ENCODE data around the gene CCR9. TPM values are rescaled to one million over a fixed set of nuclear protein-coding genes. Genes with fewer than 3 reads are reported as not detected.

CCR9 gene
- total and polyA plus RNA-seq, 5 experiments from 2014 or later, result 0.33 to 2.0 (median 1.2) TPM; not detected in 1

DNA sequence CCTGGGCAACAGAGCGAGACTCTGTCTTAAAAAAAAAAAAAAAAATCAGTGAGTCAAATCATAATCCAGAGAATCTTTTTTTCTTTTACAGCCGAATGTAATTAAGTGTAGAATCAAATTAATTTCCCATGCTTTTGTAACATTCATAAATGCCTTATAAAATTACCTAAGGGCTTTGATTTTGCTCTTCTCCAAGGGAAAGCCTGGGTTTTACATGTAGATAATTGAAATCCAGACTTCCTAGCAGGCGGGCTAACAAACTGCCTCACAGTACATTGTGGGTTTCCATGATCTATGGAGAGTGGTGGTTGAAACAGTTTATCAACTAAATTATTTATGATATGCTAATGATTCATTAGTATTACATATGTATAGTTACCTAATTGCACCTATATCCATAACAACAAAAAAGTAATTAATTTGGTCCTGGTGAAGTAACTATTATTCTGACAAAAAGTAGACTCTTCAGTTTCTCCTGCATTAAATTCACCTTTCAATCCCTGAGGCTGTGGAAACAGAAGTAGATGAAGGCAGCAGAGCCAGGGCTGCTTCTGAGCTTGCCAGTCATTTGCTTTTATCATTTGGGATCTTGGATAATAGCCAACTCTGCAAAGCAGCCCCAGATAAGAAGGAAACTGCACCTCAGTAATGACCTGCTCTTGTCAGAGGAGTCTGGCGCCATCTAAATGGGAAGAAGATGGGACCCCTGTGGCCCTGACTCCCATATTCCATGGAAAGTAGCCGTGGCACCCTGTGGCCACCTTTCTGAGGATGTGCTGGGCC, 9.5 kb downstream of the CCR9 start:
- H3K4me3 Mint-ChIP-seq, result no peak overlapping the region
- H3K4me1 Mint-ChIP-seq, result peaks cover 16 to 48% (median 36%) of the 10 kb centered on the region in 4 donors
- ATAC-seq (no peak), DNase-seq (no peak)
- no peaks in the 10 kb centered on the region for H3K9me3 Mint-ChIP-seq
- POLR2A ChIA-PET, result interaction anchor here (0.6 kb wide), 1 partner anchor 182 kb away, joined by 3 read pairs; no protein-coding TSS in a partner anchor
- H3K36me3 Mint-ChIP-seq, result peaks cover 0 to 2% (median 0%) of the 10 kb centered on the region in 3 donors
- H3K27ac Mint-ChIP-seq, result no peak overlapping the region
- H3K27me3 Mint-ChIP-seq, result peaks cover 2 to 36% (median 22%) of the 10 kb centered on the region in 5 donors

DNA sequence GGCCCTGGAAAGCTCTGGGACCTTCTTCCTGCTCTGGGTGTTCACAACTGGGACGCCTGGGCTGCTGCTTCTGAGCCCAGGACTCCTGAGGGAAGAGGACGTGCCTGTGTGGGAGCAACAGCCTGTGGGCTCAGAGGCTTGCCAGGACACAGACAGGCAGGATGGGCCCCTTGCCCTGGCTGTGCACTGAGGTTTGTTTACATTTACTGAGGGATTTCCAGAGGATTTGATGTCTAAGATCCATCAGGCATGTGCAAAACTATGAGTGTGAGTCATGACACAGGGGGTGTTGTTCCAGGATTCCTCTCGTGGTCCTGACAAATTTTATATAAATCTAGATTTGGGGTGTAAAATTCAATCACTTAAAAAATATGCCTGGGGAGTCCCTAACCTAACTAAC, 10.6 kb downstream of the CCR9 start:
- Mint-ChIP-seq H3K4me1 (peaks cover 16 to 37% (median 27%) of the 10 kb centered on the region in 4 donors), H3K36me3 (peaks cover 0 to 2% (median 0%) of the 10 kb centered on the region in 3 donors), H3K27ac (no peak overlapping the region), H3K9me3 (no peaks in the 10 kb centered on the region), H3K27me3 (peaks cover 0 to 25% (median 15%) of the 10 kb centered on the region in 5 donors), H3K4me3 (no peak overlapping the region)
- POLR2A ChIA-PET, result no interaction called here
- DNase-seq, result no peak
- no peak for ATAC-seq

DNA sequence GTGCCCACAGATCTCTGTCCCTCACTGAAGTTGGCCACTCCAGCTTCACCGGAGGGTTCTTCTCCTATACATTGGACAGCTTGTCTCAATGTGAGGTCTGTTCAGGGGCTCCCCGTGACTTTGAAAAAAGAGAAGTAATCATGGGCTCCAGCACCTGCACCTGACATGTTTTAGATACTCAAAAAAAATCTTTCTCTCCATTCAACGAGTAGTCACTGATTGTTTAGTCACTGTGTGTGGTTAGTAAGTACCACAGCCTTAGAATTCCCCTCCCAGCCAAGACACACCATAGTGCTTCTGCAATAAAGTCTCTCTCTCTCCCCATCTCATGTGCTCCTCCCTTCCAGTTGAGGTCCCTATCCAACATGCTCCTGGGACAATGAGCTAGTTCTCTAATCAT, 18.6 kb downstream of the CCR9 start:
- Mint-ChIP-seq H3K36me3 (peaks cover 1 to 10% (median 3%) of the 10 kb centered on the region in 3 donors), H3K9me3 (peaks cover 0 to 1% (median 0%) of the 10 kb centered on the region in 9 donors), H3K27me3 (peaks cover 0 to 7% (median 3%) of the 10 kb centered on the region in 5 donors), H3K27ac (peak overlapping the region in 1 of 10 donors; percentile 20), H3K4me1 (peaks cover 15 to 37% (median 20%) of the 10 kb centered on the region in 4 donors), H3K4me3 (no peak overlapping the region)
- POLR2A ChIA-PET, result no interaction called here
- ATAC-seq (peak in 1 of 2 donors; percentile 35), DNase-seq (no peak)

DNA sequence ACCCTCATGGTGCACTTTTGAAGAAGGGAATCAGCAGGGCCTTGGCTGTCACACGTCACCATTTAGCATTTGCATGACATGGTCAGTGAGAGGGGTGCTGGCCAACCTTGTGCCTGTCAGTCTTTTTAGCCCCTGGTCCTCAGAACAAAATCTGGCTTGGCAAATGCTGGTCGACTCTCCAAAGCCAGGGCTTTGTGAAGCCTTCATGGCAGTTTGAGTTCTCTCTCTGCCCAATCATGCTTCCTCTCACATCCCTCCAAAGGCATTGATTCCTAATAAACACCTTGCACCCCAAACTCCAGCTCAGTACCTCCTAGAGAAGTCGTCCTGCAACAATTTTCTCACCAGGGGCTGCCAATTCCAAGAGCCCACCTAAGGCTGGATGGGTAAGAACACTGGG, 19.4 kb downstream of the CCR9 start:
- Mint-ChIP-seq H3K9me3 (peaks cover 0 to 1% (median 0%) of the 10 kb centered on the region in 9 donors), H3K4me1 (peaks cover 18 to 44% (median 19%) of the 10 kb centered on the region in 4 donors), H3K27me3 (peaks cover 0 to 4% (median 3%) of the 10 kb centered on the region in 5 donors), H3K36me3 (peaks cover 4 to 10% (median 7%) of the 10 kb centered on the region in 3 donors), H3K4me3 (no peak overlapping the region), H3K27ac (no peak overlapping the region)
- no peak for DNase-seq
- ATAC-seq, result no peak
- POLR2A ChIA-PET, result no interaction called here

DNA sequence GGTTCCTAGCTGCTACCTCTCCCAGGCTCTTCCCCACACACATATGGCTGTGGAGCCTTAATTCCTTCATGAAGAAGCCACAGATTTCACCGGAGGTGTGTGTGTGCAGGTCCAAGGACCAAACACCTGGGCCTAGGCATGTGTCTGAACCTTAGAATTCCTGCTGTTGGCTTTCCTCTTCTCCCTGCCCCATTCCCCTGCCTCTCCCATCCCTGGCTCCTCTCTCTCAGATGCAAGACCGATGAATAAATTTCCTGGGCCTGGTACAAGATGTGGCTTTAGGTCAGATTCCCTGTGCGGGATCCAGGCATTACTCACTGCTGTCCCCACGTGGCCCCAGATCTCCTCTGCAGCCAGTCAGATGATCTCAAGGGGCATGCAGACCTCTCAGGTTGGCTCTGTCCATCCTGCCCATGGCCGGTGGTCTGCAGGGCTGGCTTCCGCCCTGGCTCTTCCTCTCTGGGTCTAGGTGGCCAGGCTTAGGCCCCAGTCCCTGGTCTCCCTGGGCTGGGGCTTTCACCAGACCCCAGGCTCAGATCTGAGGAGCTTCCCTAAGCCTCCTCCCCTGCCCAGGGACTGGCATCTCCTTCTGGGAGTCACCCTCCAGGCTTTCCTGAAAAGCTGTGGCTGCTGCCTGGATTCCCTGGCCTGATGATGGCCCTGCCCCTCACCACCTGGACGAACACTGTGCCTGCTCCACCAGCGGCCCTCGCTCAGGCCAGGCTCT, 20.5 kb downstream of the CCR9 start:
- H3K4me3 Mint-ChIP-seq, result no peak overlapping the region
- peaks cover 18 to 54% (median 19%) of the 10 kb centered on the region in 4 donors for H3K4me1 Mint-ChIP-seq
- DNase-seq (no peak), ATAC-seq (no peak)
- peaks cover 0 to 1% (median 0%) of the 10 kb centered on the region in 9 donors for H3K9me3 Mint-ChIP-seq
- peaks cover 0 to 4% (median 3%) of the 10 kb centered on the region in 5 donors for H3K27me3 Mint-ChIP-seq
- H3K27ac Mint-ChIP-seq, result no peak overlapping the region
- POLR2A ChIA-PET, result no interaction called here
- peaks cover 4 to 12% (median 7%) of the 10 kb centered on the region in 3 donors for H3K36me3 Mint-ChIP-seq

DNA sequence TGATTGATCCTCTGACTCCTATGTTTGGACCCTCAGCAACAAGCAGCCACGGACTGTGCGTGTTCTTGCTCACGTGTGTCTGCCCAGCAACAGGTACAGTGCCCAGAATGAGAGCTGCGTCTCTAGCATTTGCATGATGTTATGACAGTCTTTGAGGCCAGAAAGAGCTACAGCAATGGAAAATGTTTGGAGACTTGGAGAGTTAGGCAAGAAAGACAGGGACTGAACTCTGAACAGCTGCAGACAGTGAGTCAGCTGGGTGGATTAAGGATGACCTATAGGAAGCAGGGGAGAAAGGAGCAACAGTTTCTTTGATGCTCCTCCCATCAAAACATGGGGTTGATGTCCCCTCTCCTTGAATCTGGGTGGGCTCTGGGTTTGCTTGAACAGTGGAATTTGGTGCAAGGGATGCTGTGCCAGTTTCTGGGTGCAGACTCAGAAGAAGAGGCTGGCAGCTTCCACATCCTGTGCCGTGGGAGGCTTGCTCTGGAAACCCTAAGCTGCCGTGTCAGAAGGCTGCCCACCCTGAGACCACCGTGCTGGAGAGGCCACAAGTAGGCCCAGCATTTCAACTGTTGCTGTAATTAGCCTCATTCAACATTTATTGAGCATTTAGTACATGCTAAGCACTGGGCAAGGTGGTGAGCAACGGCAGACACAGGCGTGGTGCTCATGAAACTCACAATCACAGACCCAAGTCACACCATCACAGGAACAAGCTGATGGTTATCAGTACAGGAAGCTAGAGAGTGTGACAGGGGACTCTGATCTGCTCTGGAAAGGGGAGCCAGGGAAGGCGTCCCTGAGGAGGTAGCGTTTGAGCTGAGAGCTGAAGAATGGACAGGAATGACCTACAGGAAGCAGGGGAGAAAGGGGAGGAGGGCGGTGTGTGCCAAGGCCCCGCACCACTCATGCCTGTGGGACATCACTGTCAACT, 21.7 kb downstream of the CCR9 start:
- Mint-ChIP-seq H3K9me3 (peaks cover 0 to 1% (median 0%) of the 10 kb centered on the region in 9 donors), H3K4me1 (peaks cover 20 to 56% (median 20%) of the 10 kb centered on the region in 4 donors), H3K36me3 (peaks cover 4 to 12% (median 7%) of the 10 kb centered on the region in 3 donors), H3K27me3 (peaks cover 0 to 5% (median 3%) of the 10 kb centered on the region in 5 donors), H3K27ac (peak overlapping the region in 5 of 10 donors; percentile 5 to 33 (median 19)), H3K4me3 (peak overlapping the region in 8 of 10 donors; percentile 0 to 41 (median 14))
- POLR2A ChIA-PET, result interaction anchor here (0.5 to 0.9 kb wide), 2 partner anchors 30 to 471 kb away, joined by 3 to 5 read pairs; no protein-coding TSS in a partner anchor
- ATAC-seq (peak; percentile 60 to 85), DNase-seq (peak in 3 of 10 donors; percentile 21 to 30 (median 22))

DNA sequence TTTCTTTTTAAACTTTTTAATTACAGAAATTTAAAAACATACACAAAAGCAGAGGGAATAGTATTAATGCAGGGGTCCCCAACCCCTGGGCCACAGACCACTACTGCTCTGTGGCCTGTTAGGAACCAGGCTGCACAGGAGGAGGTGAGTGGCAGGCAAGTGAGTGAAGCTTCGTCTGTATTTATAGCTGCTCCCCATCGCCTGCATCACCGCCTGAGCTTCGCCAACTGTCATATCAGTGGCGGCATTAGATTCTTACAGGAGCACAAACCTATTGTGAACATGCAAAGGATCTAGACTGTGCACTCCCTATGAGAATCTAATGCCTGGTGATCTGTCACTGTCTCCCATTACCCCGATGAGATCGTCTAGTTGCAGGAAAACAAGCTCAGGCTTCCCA, 22.4 kb downstream of the CCR9 start:
- Mint-ChIP-seq H3K36me3 (peaks cover 4 to 12% (median 7%) of the 10 kb centered on the region in 3 donors), H3K27me3 (peaks cover 0 to 8% (median 3%) of the 10 kb centered on the region in 5 donors), H3K27ac (peak overlapping the region in 1 of 10 donors; percentile 19), H3K4me1 (peaks cover 20 to 61% (median 20%) of the 10 kb centered on the region in 4 donors), H3K4me3 (no peak overlapping the region), H3K9me3 (peaks cover 0 to 1% (median 0%) of the 10 kb centered on the region in 9 donors)
- ATAC-seq (no peak), DNase-seq (no peak)
- POLR2A ChIA-PET, result interaction anchor here (0.9 kb wide), 1 partner anchor 31 kb away, joined by 5 read pairs; no protein-coding TSS in a partner anchor

DNA sequence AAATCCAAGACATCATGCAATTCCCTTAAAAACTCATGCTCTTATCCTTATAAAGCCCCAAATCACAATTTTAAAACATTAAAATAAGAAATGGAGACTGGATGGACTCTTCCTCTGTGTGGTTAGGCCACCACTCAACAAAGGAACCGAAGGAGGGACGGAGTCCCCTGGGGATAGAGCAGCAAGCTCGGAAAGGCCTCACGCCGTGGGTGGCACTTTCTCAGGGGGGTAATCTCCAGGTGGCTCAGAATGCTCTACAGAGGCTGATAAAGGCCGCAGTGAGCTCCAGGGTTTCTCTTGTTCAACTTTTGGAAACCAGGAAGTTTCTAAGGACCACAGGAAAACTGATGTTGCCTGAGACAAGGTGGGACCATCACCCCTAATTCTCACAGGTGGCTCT, 23.2 kb downstream of the CCR9 start:
- peak overlapping the region in 1 of 10 donors; percentile 53 for H3K4me3 Mint-ChIP-seq
- peaks cover 20 to 63% (median 21%) of the 10 kb centered on the region in 4 donors for H3K4me1 Mint-ChIP-seq
- DNase-seq (no peak), ATAC-seq (no peak)
- H3K9me3 Mint-ChIP-seq, result peaks cover 0 to 1% (median 0%) of the 10 kb centered on the region in 9 donors
- H3K27me3 Mint-ChIP-seq, result peaks cover 0 to 8% (median 3%) of the 10 kb centered on the region in 5 donors
- H3K27ac Mint-ChIP-seq, result peak overlapping the region in 1 of 10 donors; percentile 24
- POLR2A ChIA-PET, result no interaction called here
- H3K36me3 Mint-ChIP-seq, result peaks cover 4 to 12% (median 7%) of the 10 kb centered on the region in 3 donors

DNA sequence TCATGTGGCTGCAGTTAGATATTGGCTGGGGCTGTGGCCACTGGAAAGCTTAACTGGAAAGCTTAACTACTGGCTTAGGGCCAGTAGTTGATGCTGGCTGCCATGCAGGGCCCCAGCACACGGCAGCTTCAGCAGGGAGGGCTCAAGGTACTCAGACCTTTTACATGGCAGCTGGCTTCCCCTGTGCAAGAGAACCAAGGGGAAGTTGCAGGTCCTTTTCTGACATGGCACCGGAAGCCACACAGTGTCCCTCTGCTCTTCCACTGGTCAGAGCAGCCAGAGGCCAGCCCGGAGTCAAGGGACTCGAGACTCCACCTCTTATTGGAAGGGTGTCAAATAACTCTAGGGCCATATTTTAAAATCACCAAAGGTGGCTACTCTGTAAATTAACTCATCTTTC, 24.5 kb downstream of the CCR9 start:
- H3K27ac Mint-ChIP-seq, result no peak overlapping the region
- H3K9me3 Mint-ChIP-seq, result peaks cover 0 to 1% (median 0%) of the 10 kb centered on the region in 9 donors
- peaks cover 28 to 67% (median 35%) of the 10 kb centered on the region in 4 donors for H3K4me1 Mint-ChIP-seq
- POLR2A ChIA-PET, result no interaction called here
- peaks cover 0 to 6% (median 2%) of the 10 kb centered on the region in 5 donors for H3K27me3 Mint-ChIP-seq
- DNase-seq (no peak), ATAC-seq (no peak)
- H3K36me3 Mint-ChIP-seq, result peaks cover 4 to 7% (median 4%) of the 10 kb centered on the region in 3 donors
- no peak overlapping the region for H3K4me3 Mint-ChIP-seq

DNA sequence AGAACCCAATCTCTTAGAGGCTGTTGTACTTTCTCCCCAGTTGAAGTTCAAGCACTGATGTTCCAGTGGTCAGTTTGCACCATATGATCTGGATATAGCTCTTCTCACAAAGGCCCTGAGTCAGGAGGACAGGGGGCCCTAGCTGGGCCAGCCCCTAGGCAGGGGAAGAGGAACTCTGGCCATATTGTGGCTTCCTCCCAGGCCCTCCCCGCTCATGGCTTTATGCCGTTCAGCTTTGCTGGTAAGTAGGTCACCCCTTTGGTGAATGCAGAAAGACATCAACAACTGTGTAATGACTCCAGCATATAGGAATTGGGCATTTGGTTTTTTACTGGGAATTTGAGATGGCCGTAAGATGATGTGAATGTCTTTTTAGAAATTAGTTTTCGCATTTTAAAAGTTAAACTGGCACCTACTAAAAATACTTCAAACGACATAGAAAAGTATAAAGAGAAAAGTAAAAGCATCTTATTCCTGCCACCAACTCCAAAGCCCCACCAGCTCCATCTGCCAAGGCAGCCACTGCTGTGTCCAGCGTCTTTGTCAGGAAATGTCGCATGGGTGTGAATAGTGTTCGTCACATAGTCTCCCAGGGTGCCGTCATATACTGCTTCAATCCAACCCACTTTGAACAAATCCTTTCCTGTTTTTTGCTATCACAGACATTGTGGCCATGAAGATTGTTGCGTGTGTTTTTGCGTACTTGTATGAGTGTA, 25.3 kb downstream of the CCR9 start:
- H3K4me3 Mint-ChIP-seq, result peak overlapping the region in 1 of 10 donors; percentile 11
- H3K27ac Mint-ChIP-seq, result no peak overlapping the region
- ATAC-seq, result no peak
- POLR2A ChIA-PET, result no interaction called here
- H3K27me3 Mint-ChIP-seq, result peaks cover 0 to 6% (median 0%) of the 10 kb centered on the region in 5 donors
- H3K9me3 Mint-ChIP-seq, result peaks cover 0 to 1% (median 0%) of the 10 kb centered on the region in 9 donors
- no peak for DNase-seq
- H3K4me1 Mint-ChIP-seq, result peaks cover 30 to 71% (median 41%) of the 10 kb centered on the region in 4 donors
- H3K36me3 Mint-ChIP-seq, result peaks cover 2 to 7% (median 4%) of the 10 kb centered on the region in 3 donors

DNA sequence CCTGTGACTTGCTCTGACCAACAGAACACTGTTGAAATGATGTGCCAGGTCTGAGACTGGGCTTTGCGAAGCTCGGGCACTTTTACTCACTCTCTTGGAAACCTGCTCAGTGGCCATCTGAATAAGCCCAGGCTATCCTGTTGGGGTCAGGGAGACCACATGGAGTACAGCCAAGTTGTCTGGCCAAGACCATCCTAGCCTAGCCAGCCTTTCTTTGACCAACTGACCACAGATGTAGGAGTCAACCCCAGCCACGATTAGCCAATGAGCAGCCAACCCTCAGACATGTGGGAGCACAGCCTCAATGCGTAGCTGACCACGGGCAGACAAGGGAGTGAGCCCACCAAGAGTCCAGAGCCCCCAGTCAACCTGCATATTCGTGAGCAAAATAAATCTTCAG, 26.1 kb downstream of the CCR9 start:
- Mint-ChIP-seq H3K9me3 (peaks cover 0 to 1% (median 0%) of the 10 kb centered on the region in 9 donors), H3K4me1 (peaks cover 30 to 73% (median 41%) of the 10 kb centered on the region in 4 donors), H3K36me3 (peaks cover 2 to 7% (median 4%) of the 10 kb centered on the region in 3 donors), H3K4me3 (no peak overlapping the region), H3K27ac (no peak overlapping the region), H3K27me3 (peaks cover 0 to 6% (median 0%) of the 10 kb centered on the region in 5 donors)
- POLR2A ChIA-PET, result no interaction called here
- no peak for ATAC-seq
- DNase-seq, result no peak

Data from naive thymus-derived CD8-positive, alpha-beta T cell (primary cell).